GM18502 (cell line): ENCODE measurements around the gene AKR1B1.
"Not testable (repeated sequence)": the region's sequence is repeated elsewhere in the genome, so short reads cannot be mapped to it uniquely, and the experiment has no call there.

Source experiments
- ATAC-seq: cut with Tn5 transposase; IDR thresholded peaks from one replicate; pipeline ENCODE4 v1.9.1; 2021; ENCODE audit warnings: mild to moderate bottlenecking; ENCODE audit not compliant: unreplicated experiment, poor library complexity

Gene AKR1B1

GRCh38 chr7:134458806-134459698 lies at the start of gene AKR1B1:
Gene AKR1B1 (minus strand): TSS chr7:134459100. CDS start chr7:134459062, 38 bp downstream.
- ATAC-seq, result peak; percentile 94

GRCh38 chr7:134505856-134506255 lies 47.0 kb upstream of the AKR1B1 start:
- ATAC-seq, result no peak

GRCh38 chr7:134504660-134505164 lies 45.8 kb upstream of the AKR1B1 start:
- ATAC-seq, result no peak

GRCh38 chr7:134502463-134503371 lies 43.8 kb upstream of the AKR1B1 start:
- ATAC-seq, result no peak

GRCh38 chr7:134500982-134501381 lies 42.1 kb upstream of the AKR1B1 start:
- ATAC-seq, result no peak

- no peak for ATAC-seq
Observed at GRCh38 chr7:134500406-134500805, 41.5 kb upstream of the AKR1B1 start.

GRCh38 chr7:134495546-134495945 lies 36.6 kb upstream of the AKR1B1 start:
- no peak for ATAC-seq

GRCh38 chr7:134493091-134493490 lies 34.2 kb upstream of the AKR1B1 start:
- no peak for ATAC-seq

GRCh38 chr7:134487721-134488120 lies 28.8 kb upstream of the AKR1B1 start:
- not testable (repeated sequence) for ATAC-seq

GRCh38 chr7:134485203-134485602 lies 26.3 kb upstream of the AKR1B1 start:
- no peak for ATAC-seq

- ATAC-seq, result no peak
Observed at GRCh38 chr7:134483296-134483695, 24.4 kb upstream of the AKR1B1 start.

- no peak for ATAC-seq
Observed at GRCh38 chr7:134482858-134483257, 24.0 kb upstream of the AKR1B1 start.

- no peak for ATAC-seq
Observed at GRCh38 chr7:134481167-134481566, 22.3 kb upstream of the AKR1B1 start.

GRCh38 chr7:134480730-134481129 lies 21.8 kb upstream of the AKR1B1 start:
- ATAC-seq, result no peak

- ATAC-seq, result no peak
Observed at GRCh38 chr7:134480202-134480601, 21.3 kb upstream of the AKR1B1 start.

- no peak for ATAC-seq
Observed at GRCh38 chr7:134478707-134479106, 19.8 kb upstream of the AKR1B1 start.

GRCh38 chr7:134477954-134478353 lies 19.1 kb upstream of the AKR1B1 start:
- no peak for ATAC-seq

GRCh38 chr7:134476044-134476443 lies 17.1 kb upstream of the AKR1B1 start:
- ATAC-seq, result no peak

GRCh38 chr7:134474828-134475227 lies 15.9 kb upstream of the AKR1B1 start:
- ATAC-seq, result no peak

- ATAC-seq, result no peak
Observed at GRCh38 chr7:134473861-134474291, 15.0 kb upstream of the AKR1B1 start.
